ENCODE data around the gene STAT3.

- TF ChIP-seq POLR2A (IDR thresholded peaks at IDR 0.05; ENCODE audit: extremely low read depth, insufficient read length) (no peak), CTCF (IDR thresholded peaks at IDR 0.05; ENCODE audit: low read depth, low read length) (no peak), MAX (IDR thresholded peaks at IDR 0.05; ENCODE audit: low read depth, low read length) (no peak), MYC (IDR thresholded peaks at IDR 0.05; ENCODE audit: low read depth, low read length) (no peak)
Measured at GRCh38 chr17:42284566-42284965, 103.7 kb downstream of the STAT3 start.
